H1 (cell line): Measurements from ENCODE around the gene ABCA13. TPM values are rescaled to one million over a fixed set of nuclear protein-coding genes. Genes with fewer than 3 reads are reported as not detected.

ENCODE experiments used
- CTCF ChIA-PET: fragments of 300-600 bp; sonication (Branson Sonifier 250); formaldehyde crosslinking; loops from one replicate; lab custom pipeline; 2021; ENCODE audit not compliant: partially characterized antibody; lab: Charles Lee
- POLR2A ChIA-PET: fragments of 300-600 bp; sonication (Branson Sonifier 250); formaldehyde crosslinking; loops from one replicate; lab custom pipeline; 2021; ENCODE audit warnings: inconsistent platforms; ENCODE audit not compliant: partially characterized antibody; lab: Charles Lee
- DNase-seq, 2 experiments: peaks; one replicate each; pipeline versions ENCODE4 v3.0.0 to v3.0.0-alpha.2; 2010 to 2022; ENCODE audit warnings: low spot score in 2 of 2, low read depth in 1 of 2, mixed read lengths in 1 of 2
- FAIRE-seq: peaks from 2 replicates; lab custom pipeline; 2011; peaks lifted over from hg19 to GRCh38; lab: Jason Lieb, UNC
- H2AFZ ChIP-seq: 2 replicates; pipeline ENCODE4 v1.8.1; 2012; ENCODE audit warnings: low read length, inconsistent platforms
- H2AK5ac ChIP-seq: 2 replicates; pipeline ENCODE4 v1.6.1; 2013; ENCODE audit warnings: low read depth, low read length
- H2BK120ac ChIP-seq: replicated peaks from 2 replicates; pipeline ENCODE3; 2013; ENCODE audit warnings: low read depth, low read length, inconsistent platforms
- H2BK12ac ChIP-seq: 2 replicates; pipeline ENCODE4 v1.6.1; 2013; ENCODE audit warnings: low read depth, low read length
- H2BK15ac ChIP-seq: 2 replicates; pipeline ENCODE4 v1.6.1; 2013; ENCODE audit warnings: low read length
- H2BK20ac ChIP-seq: 2 replicates; pipeline ENCODE4 v1.6.1; 2013; ENCODE audit warnings: low read length
- H2BK5ac ChIP-seq: 2 replicates; pipeline ENCODE4 v1.6.1; 2013; ENCODE audit warnings: low read depth, low read length
- H3K14ac ChIP-seq: 2 replicates; pipeline ENCODE4 v1.6.1; 2013; ENCODE audit warnings: inconsistent platforms; ENCODE audit not compliant: insufficient read length
- H3K18ac ChIP-seq: 2 replicates; pipeline ENCODE4 v1.6.1; 2013; ENCODE audit warnings: low read length; ENCODE audit errors: extremely low read depth
- H3K23ac ChIP-seq: 2 replicates; pipeline ENCODE4 v1.6.1; 2013; ENCODE audit warnings: inconsistent platforms; ENCODE audit not compliant: insufficient read length
- H3K23me2 ChIP-seq: 2 replicates; pipeline ENCODE4 v1.6.1; 2013; ENCODE audit warnings: low read depth, low read length
- H3K27ac ChIP-seq: 2 replicates; pipeline ENCODE4 v1.6.1; 2011; ENCODE audit warnings: low read depth, low read length, inconsistent platforms
- H3K27me3 ChIP-seq, 4 experiments: replicated peaks in 1 of 4; 1 replicate in 1 of 4; 2 replicates in 3 of 4; pipeline versions ENCODE4 v1.6.1 to v1.8.1; 2011 to 2013; ENCODE audit warnings: low read length in 3 of 4, mild to moderate bottlenecking in 3 of 4, inconsistent platforms in 2 of 4, mixed read lengths in 2 of 4, moderate library complexity in 1 of 4; ENCODE audit not compliant: control insufficient read depth in 3 of 4, insufficient read depth in 3 of 4; ENCODE audit errors: extremely low read depth in 1 of 4
- H3K36me3 ChIP-seq, 4 experiments: 2 replicates each; pipeline versions ENCODE4 v1.6.1 to v1.8.1; 2011 to 2013; ENCODE audit warnings: mild to moderate bottlenecking in 4 of 4, low read length in 3 of 4, moderate library complexity in 2 of 4, control low read depth in 1 of 4, inconsistent platforms in 1 of 4; ENCODE audit not compliant: insufficient read depth in 4 of 4, control insufficient read depth in 2 of 4
- H3K4ac ChIP-seq: replicated peaks from 2 replicates; pipeline ENCODE3; 2013; ENCODE audit warnings: low read length, low read depth, mixed read lengths, inconsistent platforms; ENCODE audit not compliant: insufficient read length
- H3K4me1 ChIP-seq, 4 experiments: replicated peaks in 1 of 4; 1 replicate in 1 of 4; 2 replicates in 3 of 4; pipeline versions ENCODE4 v1.6.1 to v1.8.1; 2011 to 2013; ENCODE audit warnings: low read length in 3 of 4, inconsistent platforms in 2 of 4, mixed read lengths in 1 of 4; ENCODE audit not compliant: insufficient read depth in 4 of 4, control insufficient read depth in 3 of 4
- H3K4me2 ChIP-seq, 2 experiments: 2 replicates each; pipeline versions ENCODE4 v1.6.1 to v1.8.1; 2011 to 2013; ENCODE audit warnings: low read depth in 2 of 2, low read length in 2 of 2, control low read depth in 1 of 2, inconsistent platforms in 1 of 2, mild to moderate bottlenecking in 1 of 2; ENCODE audit not compliant: insufficient read depth in 1 of 2
- H3K4me3 ChIP-seq, 4 experiments: fragments of 200-600, 300-600 bp in 1 of 4; sonication (generic), shearing (Covaris generic), sonication (Bioruptor Twin) in 1 of 4; 2 replicates each; pipeline versions ENCODE4 v1.5.1 to v1.8.1; 2011 to 2016; ENCODE audit warnings: low read length in 4 of 4, low read depth in 3 of 4, control low read depth in 2 of 4, inconsistent platforms in 2 of 4, mild to moderate bottlenecking in 2 of 4, mixed read lengths in 1 of 4, moderate library complexity in 1 of 4; ENCODE audit not compliant: insufficient read depth in 2 of 4; ENCODE audit errors: extremely low read depth in 1 of 4
- H3K56ac ChIP-seq: replicated peaks from 2 replicates; pipeline ENCODE3; 2013; ENCODE audit warnings: low read depth, mild to moderate bottlenecking, mixed read lengths, low read length, inconsistent platforms; ENCODE audit not compliant: insufficient read length
- H3K79me1 ChIP-seq: 2 replicates; pipeline ENCODE4 v1.6.1; 2013; ENCODE audit warnings: low read depth, low read length, control low read depth
- H3K79me2 ChIP-seq, 2 experiments: 2 replicates each; pipeline versions ENCODE4 v1.6.1 to v1.8.1; 2012 to 2013; ENCODE audit warnings: low read length in 2 of 2, mild to moderate bottlenecking in 2 of 2, inconsistent platforms in 1 of 2; ENCODE audit not compliant: insufficient read depth in 2 of 2, control insufficient read depth in 1 of 2
- H3K9ac ChIP-seq, 4 experiments: replicated peaks in 1 of 4; 1 replicate in 1 of 4; 2 replicates in 3 of 4; pipeline versions ENCODE4 v1.6.1 to v1.8.1; 2011 to 2013; ENCODE audit warnings: low read depth in 3 of 4, low read length in 3 of 4, control low read depth in 2 of 4, mild to moderate bottlenecking in 2 of 4, moderate library complexity in 2 of 4, inconsistent platforms in 1 of 4; ENCODE audit errors: extremely low read depth in 1 of 4
- H3K9me3 ChIP-seq, 2 experiments: 2 replicates each; pipeline versions ENCODE4 v1.6.1 to v1.8.1; 2012 to 2013; ENCODE audit warnings: mild to moderate bottlenecking in 2 of 2, moderate library complexity in 2 of 2, control low read depth in 1 of 2, inconsistent platforms in 1 of 2, low read depth in 1 of 2, low read length in 1 of 2, mixed read lengths in 1 of 2; ENCODE audit not compliant: insufficient read depth in 2 of 2
- H4K20me1 ChIP-seq, 2 experiments: replicated peaks in 1 of 2; 2 replicates each; pipeline versions ENCODE3 to v1.8.1; 2011 to 2013; ENCODE audit warnings: inconsistent platforms in 2 of 2, low read length in 2 of 2, mild to moderate bottlenecking in 1 of 2; ENCODE audit not compliant: insufficient read depth in 2 of 2, control insufficient read depth in 1 of 2
- H4K5ac ChIP-seq: 2 replicates; pipeline ENCODE4 v1.6.1; 2013; ENCODE audit warnings: low read length, low read depth, mixed read lengths, inconsistent platforms; ENCODE audit not compliant: insufficient read length
- H4K8ac ChIP-seq: 2 replicates; pipeline ENCODE4 v1.8.0; 2013; ENCODE audit warnings: mild to moderate bottlenecking, moderate library complexity, low read length, inconsistent platforms; ENCODE audit not compliant: insufficient read depth; ENCODE audit errors: extremely low read depth
- H4K91ac ChIP-seq: replicated peaks from 2 replicates; pipeline ENCODE3; 2013; ENCODE audit warnings: low read length, mixed read lengths, inconsistent platforms; ENCODE audit not compliant: insufficient read length
- POLR2A ChIP-seq, 2 experiments: IDR thresholded peaks; 1 replicate in 1 of 2; 2 replicates in 1 of 2; pipeline ENCODE4 v1.6.1; 2011; ENCODE audit warnings: low read depth in 2 of 2, low read length in 2 of 2, mild to moderate bottlenecking in 2 of 2; ENCODE audit errors: control extremely low read depth in 1 of 2
- SAP30 ChIP-seq: fragments of 300-600 bp; sonication (generic); IDR thresholded peaks from 2 replicates; pipeline ENCODE4 v1.7.1; 2012; ENCODE audit warnings: low read length, moderate library complexity, mild to moderate bottlenecking, inconsistent platforms; ENCODE audit not compliant: insufficient read depth, insufficient replicate concordance
- WGBS, 2 experiments: shearing (Covaris generic) in 1 of 2; methylation state at CpG; one replicate each; pipeline versions ENCODE4 v1.1.6 to v1.1.7; 2013 to 2015; ENCODE audit warnings: low lambda C conversion rate in 2 of 2, mixed read lengths in 2 of 2, inconsistent platforms in 1 of 2, low coverage in 1 of 2, missing lambda C conversion rate in 1 of 2; ENCODE audit not compliant: insufficient replicate concordance in 2 of 2, insufficient coverage in 1 of 2, insufficient read length in 1 of 2; ENCODE audit errors: extremely low coverage in 1 of 2, missing lambda C conversion rate in 1 of 2; 5-methylcytosine and 5-hydroxymethylcytosine counted together
- polyA plus RNA-seq, 7 experiments: library from polyadenylated mRNA; depleted of rRNA in 3 of 7; stranded (reverse) in 5 of 7; unstranded in 2 of 7; fragments of >200 nt in 5 of 7; fragments of 200-250 nt in 2 of 7; gene quantifications; 1 replicate in 5 of 7; 2 replicates in 1 of 7; 4 replicates in 1 of 7; pipeline versions ENCODE4 v1.2.1 to v1.2.3, GENCODE V29; 2011 to 2013; ENCODE audit warnings: missing spikeins in 2 of 7, mixed read lengths in 2 of 7
- total RNA-seq: library from RNA; stranded (reverse); fragmentation: NEBNext Ultra II Directional; extraction: Animal tissue kit (Norgen Biotek cat#: 25700); gene quantifications from 2 replicates; pipeline ENCODE4 v1.2.1, GENCODE V29; 2021

ABCA13 gene
- total and polyA plus RNA-seq, 2 of the 8 experiments (the other 6 are each of a cell fraction or from before 2014, with no cell fraction given): 0.07 to 0.09 TPM

GRCh38 chr7:48402721-48403120 lies 231.5 kb downstream of the ABCA13 start:
- no peaks in the 10 kb centered on the region; a peak in 1 of 8 replicates for H3K36me3 ChIP-seq
- ChIA-PET CTCF (interaction anchor here (1.4 kb wide), 1 partner anchor 13 kb away, joined by 5 read pairs; no protein-coding TSS in a partner anchor), POLR2A (no interaction called here)
- no peak overlapping the region for H3K27ac ChIP-seq
- H2AFZ ChIP-seq: no peak overlapping the region
- H2BK120ac ChIP-seq: no peak overlapping the region
- no peak overlapping the region for H4K8ac ChIP-seq
- H3K23me2 ChIP-seq: no peaks in the 10 kb centered on the region; the same call in 1 of the 2 replicates
- H3K27me3 ChIP-seq: peaks cover 0 to 2% (median 0%) of the 10 kb centered on the region in 4 experiments; a peak in 1 of 7 replicates
- no peak overlapping the region for H4K91ac ChIP-seq
- no peak for FAIRE-seq
- no peak overlapping the region for H2BK12ac ChIP-seq
- no peak overlapping the region for H3K4me3 ChIP-seq
- no peaks in the 10 kb centered on the region for H3K79me1 ChIP-seq
- no peaks in the 10 kb centered on the region for H3K79me2 ChIP-seq
- H3K4me1 ChIP-seq: no peaks in the 10 kb centered on the region
- no peak overlapping the region for H3K9ac ChIP-seq
- H3K4ac ChIP-seq: no peak overlapping the region
- no peak overlapping the region for H3K18ac ChIP-seq
- TF ChIP-seq SAP30: no peak
- TF ChIP-seq POLR2A (IDR thresholded peaks at IDR 0.05; ENCODE audit: control extremely low read depth in 1 of 2, low read depth in 2 of 2, low read length in 2 of 2): no peak
- TF ChIP-seq, all 59 proteins: peak for 0
- no peak overlapping the region for H2BK20ac ChIP-seq
- no peak overlapping the region for H4K5ac ChIP-seq
- no peak overlapping the region for H3K23ac ChIP-seq
- no peak overlapping the region for H2AK5ac ChIP-seq
- no peaks in the 10 kb centered on the region for H4K20me1 ChIP-seq
- H3K56ac ChIP-seq: no peak overlapping the region
- no peak overlapping the region for H3K4me2 ChIP-seq
- no peak for DNase-seq
- no peak overlapping the region for H2BK5ac ChIP-seq
- WGBS, 2 experiments: 85% methylated on average over 1 of the region's 1 CpG; no CpG with 5 or more reads in 1 of the 2 experiments
- no peak overlapping the region for H3K14ac ChIP-seq
- no peak overlapping the region for H2BK15ac ChIP-seq
- H3K9me3 ChIP-seq: no peaks in the 10 kb centered on the region
